HepG2 (cell line): Measurements from ENCODE around the gene MEF2B. TPM values are rescaled to one million over a fixed set of nuclear protein-coding genes. Genes with fewer than 3 reads are reported as not detected.

Experiments used
- ARID2 ChIP-seq: sonication (generic); formaldehyde crosslinking; IDR thresholded peaks from 2 replicates; pipeline ENCODE4 v1.8.1; 2022; ENCODE audit warnings: mild to moderate bottlenecking, missing genetic modification reagents, borderline replicate concordance
- FOXP1 ChIP-seq, 2 experiments: fragments of 450-650 bp in 1 of 2; IDR thresholded peaks; 2 replicates each; pipeline ENCODE4 v1.6.1; 2017 to 2018; ENCODE audit warnings: antibody characterized with exemption in 1 of 2
- HNF4A ChIP-seq: sonication (generic); formaldehyde crosslinking; IDR thresholded peaks from 2 replicates; pipeline ENCODE4 v1.4.0; 2020; ENCODE audit warnings: missing genetic modification reagents
- IKZF1 ChIP-seq: fragments of 450-650 bp; IDR thresholded peaks from 2 replicates; pipeline ENCODE4 v1.7.1; 2016
- KLF11 ChIP-seq: IDR thresholded peaks from 2 replicates; pipeline ENCODE4 v1.6.1; 2016; ENCODE audit warnings: missing compliant biosample characterization
- MBNL3 ChIP-seq: fragments of 250-450 bp; sonication (Bioruptor Pico); conservative IDR thresholded peaks from 2 replicates; pipeline ENCODE4 v1.8.0; 2022; ENCODE audit warnings: mild to moderate bottlenecking, inconsistent platforms
- MTA1 ChIP-seq: sonication (generic); formaldehyde crosslinking; IDR thresholded peaks from 2 replicates; pipeline ENCODE4 v1.4.0; 2020; ENCODE audit warnings: missing genetic modification reagents, mild to moderate bottlenecking, borderline replicate concordance
- MXD1 ChIP-seq: sonication (generic); formaldehyde crosslinking; IDR thresholded peaks from 2 replicates; pipeline ENCODE4 v1.4.0; 2020; ENCODE audit warnings: mild to moderate bottlenecking, missing genetic modification reagents
- MXD3 ChIP-seq: IDR thresholded peaks from 2 replicates; pipeline ENCODE4 v1.6.1; 2016; ENCODE audit warnings: mild to moderate bottlenecking, missing biosample characterization, missing genetic modification reagents
- NCOA1 ChIP-seq: sonication (generic); formaldehyde crosslinking; IDR thresholded peaks from 2 replicates; pipeline ENCODE4 v1.9.0; 2021; ENCODE audit warnings: missing genetic modification reagents
- SMAD1 ChIP-seq: sonication (generic); formaldehyde crosslinking; IDR thresholded peaks from 2 replicates; pipeline ENCODE4 v1.4.0; 2020; ENCODE audit warnings: missing genetic modification reagents, low read depth, mild to moderate bottlenecking, borderline replicate concordance
- TBL1XR1 ChIP-seq: fragments of 150-350 bp; IDR thresholded peaks from 2 replicates; pipeline ENCODE4 v1.6.1; 2014; ENCODE audit warnings: borderline replicate concordance, low read length; ENCODE audit not compliant: partially characterized antibody
- TBX2 ChIP-seq: sonication (generic); formaldehyde crosslinking; IDR thresholded peaks from 2 replicates; pipeline ENCODE4 v1.5.0; 2020; ENCODE audit warnings: missing genetic modification reagents, mild to moderate bottlenecking, borderline replicate concordance
- U2AF1 ChIP-seq: fragments of 200-400 bp; formaldehyde crosslinking; optimal IDR thresholded peaks from 2 replicates; pipeline ENCODE3; 2017; ENCODE audit warnings: mild to moderate bottlenecking, low read depth, low read length
- ZBTB21 ChIP-seq: sonication (generic); formaldehyde crosslinking; IDR thresholded peaks from 2 replicates; pipeline ENCODE4 v1.4.0; 2020; ENCODE audit warnings: missing genetic modification reagents
- ZC3H4 ChIP-seq: sonication (generic); formaldehyde crosslinking; IDR thresholded peaks from 2 replicates; pipeline ENCODE4 v1.4.0; 2020; ENCODE audit warnings: missing genetic modification reagents, borderline replicate concordance
- ZNF615 ChIP-seq: sonication (generic); formaldehyde crosslinking; IDR thresholded peaks from 2 replicates; pipeline ENCODE4 v1.5.0; 2020; ENCODE audit warnings: mild to moderate bottlenecking, missing genetic modification reagents, borderline replicate concordance
- ZNF652 ChIP-seq: IDR thresholded peaks from 2 replicates; pipeline ENCODE4 v1.6.1; 2016; ENCODE audit warnings: low read depth, borderline replicate concordance
- ZNF770 ChIP-seq: sonication (generic); formaldehyde crosslinking; IDR thresholded peaks from 2 replicates; pipeline ENCODE4 v1.5.0; 2020; ENCODE audit warnings: mild to moderate bottlenecking, missing genetic modification reagents
- polyA plus RNA-seq, 8 experiments: library from polyadenylated mRNA; depleted of rRNA in 3 of 8; stranded (reverse) in 7 of 8; unstranded in 1 of 8; fragments of >200 nt; fragmentation: Illumina TruSeq in 4 of 8; extraction: Trizol in 4 of 8; gene quantifications; 2 replicates each; pipeline versions ENCODE4 v1.2.1 to v1.2.3, GENCODE V29; 2011 to 2016; ENCODE audit warnings: low read depth in 4 of 8, missing spikeins in 1 of 8, mixed read lengths in 1 of 8; ENCODE audit not compliant: insufficient read depth in 1 of 8
- total RNA-seq, 5 experiments: library from RNA; depleted of rRNA; stranded (reverse); fragments of >200 nt; fragmentation: Illumina TruSeq; extraction: Trizol; gene quantifications; 2 replicates each; pipeline ENCODE4 v1.2.3, GENCODE V29; 2016; ENCODE audit warnings: low read depth in 1 of 5
- TF ChIP-seq, protein P1 (sequence below): sonication (generic); formaldehyde crosslinking; IDR thresholded peaks from 2 replicates; pipeline ENCODE4 v1.5.0; 2020; ENCODE audit warnings: mild to moderate bottlenecking, missing genetic modification reagents
- TF ChIP-seq, protein P2 (sequence below): sonication (generic); formaldehyde crosslinking; IDR thresholded peaks from 2 replicates; pipeline ENCODE4 v1.5.0; 2020; ENCODE audit warnings: missing genetic modification reagents
- TF ChIP-seq, protein P3 (sequence below): fragments of 450-650 bp; IDR thresholded peaks from 2 replicates; pipeline ENCODE4 v1.6.1; 2017

Gene MEF2B
- total and polyA plus RNA-seq, 2 of the 13 experiments (the other 11 are each of a cell fraction or from before 2014, with no cell fraction given): 1.2 to 1.7 TPM

- TF ChIP-seq IKZF1: no peak
- TF ChIP-seq MTA1 (CRISPR knock-in tag): peak; percentile 69
- no peak for TF ChIP-seq MXD1 (CRISPR knock-in tag)
- no peak for TF ChIP-seq FOXP1 (IDR thresholded peaks at IDR 0.05)
- TF ChIP-seq FOXP1 (CRISPR knock-in tag; IDR thresholded peaks at IDR 0.05): peak; percentile 62
- peak; percentile 53 for TF ChIP-seq TBX2 (CRISPR knock-in tag)
- 0 out of 2 replicates have a peak, but pooled peaks have one; percentile 15 for TF ChIP-seq ZBTB21
- TF ChIP-seq ARID2 (CRISPR knock-in tag): no peak
- TF ChIP-seq ZNF652 (CRISPR knock-in tag): no peak
- TF ChIP-seq SMAD1 (CRISPR knock-in tag): no peak
- TF ChIP-seq, protein P1, sequence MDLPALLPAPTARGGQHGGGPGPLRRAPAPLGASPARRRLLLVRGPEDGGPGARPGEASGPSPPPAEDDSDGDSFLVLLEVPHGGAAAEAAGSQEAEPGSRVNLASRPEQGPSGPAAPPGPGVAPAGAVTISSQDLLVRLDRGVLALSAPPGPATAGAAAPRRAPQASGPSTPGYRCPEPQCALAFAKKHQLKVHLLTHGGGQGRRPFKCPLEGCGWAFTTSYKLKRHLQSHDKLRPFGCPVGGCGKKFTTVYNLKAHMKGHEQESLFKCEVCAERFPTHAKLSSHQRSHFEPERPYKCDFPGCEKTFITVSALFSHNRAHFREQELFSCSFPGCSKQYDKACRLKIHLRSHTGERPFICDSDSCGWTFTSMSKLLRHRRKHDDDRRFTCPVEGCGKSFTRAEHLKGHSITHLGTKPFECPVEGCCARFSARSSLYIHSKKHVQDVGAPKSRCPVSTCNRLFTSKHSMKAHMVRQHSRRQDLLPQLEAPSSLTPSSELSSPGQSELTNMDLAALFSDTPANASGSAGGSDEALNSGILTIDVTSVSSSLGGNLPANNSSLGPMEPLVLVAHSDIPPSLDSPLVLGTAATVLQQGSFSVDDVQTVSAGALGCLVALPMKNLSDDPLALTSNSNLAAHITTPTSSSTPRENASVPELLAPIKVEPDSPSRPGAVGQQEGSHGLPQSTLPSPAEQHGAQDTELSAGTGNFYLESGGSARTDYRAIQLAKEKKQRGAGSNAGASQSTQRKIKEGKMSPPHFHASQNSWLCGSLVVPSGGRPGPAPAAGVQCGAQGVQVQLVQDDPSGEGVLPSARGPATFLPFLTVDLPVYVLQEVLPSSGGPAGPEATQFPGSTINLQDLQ (CRISPR knock-in tag): no peak; the same call in 1 of the 2 replicates
- peak; percentile 53 for TF ChIP-seq U2AF1
- TF ChIP-seq TBL1XR1: peak; percentile 17
- TF ChIP-seq, protein P2, sequence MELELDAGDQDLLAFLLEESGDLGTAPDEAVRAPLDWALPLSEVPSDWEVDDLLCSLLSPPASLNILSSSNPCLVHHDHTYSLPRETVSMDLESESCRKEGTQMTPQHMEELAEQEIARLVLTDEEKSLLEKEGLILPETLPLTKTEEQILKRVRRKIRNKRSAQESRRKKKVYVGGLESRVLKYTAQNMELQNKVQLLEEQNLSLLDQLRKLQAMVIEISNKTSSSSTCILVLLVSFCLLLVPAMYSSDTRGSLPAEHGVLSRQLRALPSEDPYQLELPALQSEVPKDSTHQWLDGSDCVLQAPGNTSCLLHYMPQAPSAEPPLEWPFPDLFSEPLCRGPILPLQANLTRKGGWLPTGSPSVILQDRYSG (CRISPR knock-in tag): no peak
- TF ChIP-seq ZNF615 (CRISPR knock-in tag): no peak
- TF ChIP-seq MXD3 (CRISPR knock-in tag): no peak
- no peak for TF ChIP-seq MBNL3
- TF ChIP-seq ZC3H4 (CRISPR knock-in tag): no peak
- peak; percentile 88 for TF ChIP-seq HNF4A
- peak; percentile 57; the same call in 1 of the 2 replicates for TF ChIP-seq NCOA1
- TF ChIP-seq, protein P3, sequence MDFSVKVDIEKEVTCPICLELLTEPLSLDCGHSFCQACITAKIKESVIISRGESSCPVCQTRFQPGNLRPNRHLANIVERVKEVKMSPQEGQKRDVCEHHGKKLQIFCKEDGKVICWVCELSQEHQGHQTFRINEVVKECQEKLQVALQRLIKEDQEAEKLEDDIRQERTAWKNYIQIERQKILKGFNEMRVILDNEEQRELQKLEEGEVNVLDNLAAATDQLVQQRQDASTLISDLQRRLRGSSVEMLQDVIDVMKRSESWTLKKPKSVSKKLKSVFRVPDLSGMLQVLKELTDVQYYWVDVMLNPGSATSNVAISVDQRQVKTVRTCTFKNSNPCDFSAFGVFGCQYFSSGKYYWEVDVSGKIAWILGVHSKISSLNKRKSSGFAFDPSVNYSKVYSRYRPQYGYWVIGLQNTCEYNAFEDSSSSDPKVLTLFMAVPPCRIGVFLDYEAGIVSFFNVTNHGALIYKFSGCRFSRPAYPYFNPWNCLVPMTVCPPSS: no peak
- TF ChIP-seq KLF11 (CRISPR knock-in tag): no peak
- peak; percentile 85 for TF ChIP-seq ZNF770
Observed at GRCh38 chr19:19098703-19099632, 71.1 kb downstream of the MEF2B start (continued).
